Measurements from ENCODE around the gene PRKCH.

PRKCH gene

DNA sequence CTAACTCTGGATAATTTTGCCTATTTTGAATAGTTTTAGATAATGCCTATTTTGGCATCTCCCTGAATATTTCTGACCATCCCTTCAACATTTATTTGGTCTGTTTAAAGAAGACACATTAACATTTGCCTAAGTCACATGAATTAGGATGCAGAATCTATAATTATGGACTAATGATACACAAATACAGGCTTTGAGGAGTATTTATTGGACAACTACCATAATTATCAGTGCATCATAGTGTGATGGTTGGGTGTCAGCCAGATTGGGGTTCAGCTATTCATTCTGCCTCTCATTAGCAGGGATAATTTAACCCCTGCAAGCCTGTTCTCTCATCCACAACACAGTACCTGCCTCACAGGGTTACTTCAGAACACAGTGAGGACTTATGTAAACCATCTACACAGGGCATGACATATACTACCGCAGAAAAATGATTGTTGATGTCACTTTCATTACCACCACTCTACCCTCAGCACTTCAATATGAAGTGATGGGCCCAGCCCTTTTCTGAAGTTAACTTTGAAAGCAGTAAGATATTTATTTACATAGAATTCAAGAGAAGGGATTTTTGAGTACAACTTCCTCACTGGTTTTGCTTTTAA lies 14.4 kb downstream of the PRKCH start:
- DNase-seq (ENCODE audit: low read depth, low spot score), result no peak

DNA sequence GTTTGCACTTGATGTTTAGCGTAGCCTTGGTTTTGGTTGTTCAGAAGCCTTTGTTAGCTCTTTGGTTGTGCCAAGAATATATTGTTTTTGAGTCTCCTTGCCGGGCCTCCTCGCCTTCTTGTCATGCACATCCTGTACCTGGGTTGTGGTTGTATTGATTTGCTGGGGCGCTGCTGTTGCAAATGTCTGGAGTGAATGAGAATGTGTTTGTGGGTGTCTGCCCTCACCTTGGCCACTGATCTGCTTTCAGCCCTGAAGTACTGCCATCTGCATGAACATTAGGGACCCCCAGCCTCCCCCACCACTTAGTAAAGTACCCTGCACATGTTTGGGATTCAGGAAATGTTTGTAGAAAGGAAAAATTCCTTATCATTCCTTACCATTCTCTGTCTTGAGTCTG lies 16.5 kb downstream of the PRKCH start:
- DNase-seq (ENCODE audit: low read depth, low spot score), result no peak

DNA sequence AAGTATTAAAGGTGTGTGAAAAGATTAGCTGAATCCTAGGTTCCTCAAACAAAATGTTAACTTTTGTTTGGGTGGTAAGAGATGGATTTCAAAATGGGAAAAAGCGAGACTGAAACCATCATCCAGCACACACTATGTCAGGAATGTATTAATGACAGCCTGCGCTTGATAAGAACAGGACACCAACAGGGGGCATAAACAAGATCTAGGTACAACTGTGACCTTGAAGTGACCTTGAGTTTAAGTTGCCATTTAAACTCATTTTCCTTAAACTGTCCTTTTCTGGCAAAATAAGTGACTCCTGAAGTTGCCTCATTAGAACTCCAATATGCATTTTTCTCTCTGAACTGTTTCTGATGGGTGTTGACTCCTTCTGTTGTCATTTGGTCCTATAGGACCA lies 17.1 kb downstream of the PRKCH start:
- DNase-seq (ENCODE audit: low read depth, low spot score), result no peak

DNA sequence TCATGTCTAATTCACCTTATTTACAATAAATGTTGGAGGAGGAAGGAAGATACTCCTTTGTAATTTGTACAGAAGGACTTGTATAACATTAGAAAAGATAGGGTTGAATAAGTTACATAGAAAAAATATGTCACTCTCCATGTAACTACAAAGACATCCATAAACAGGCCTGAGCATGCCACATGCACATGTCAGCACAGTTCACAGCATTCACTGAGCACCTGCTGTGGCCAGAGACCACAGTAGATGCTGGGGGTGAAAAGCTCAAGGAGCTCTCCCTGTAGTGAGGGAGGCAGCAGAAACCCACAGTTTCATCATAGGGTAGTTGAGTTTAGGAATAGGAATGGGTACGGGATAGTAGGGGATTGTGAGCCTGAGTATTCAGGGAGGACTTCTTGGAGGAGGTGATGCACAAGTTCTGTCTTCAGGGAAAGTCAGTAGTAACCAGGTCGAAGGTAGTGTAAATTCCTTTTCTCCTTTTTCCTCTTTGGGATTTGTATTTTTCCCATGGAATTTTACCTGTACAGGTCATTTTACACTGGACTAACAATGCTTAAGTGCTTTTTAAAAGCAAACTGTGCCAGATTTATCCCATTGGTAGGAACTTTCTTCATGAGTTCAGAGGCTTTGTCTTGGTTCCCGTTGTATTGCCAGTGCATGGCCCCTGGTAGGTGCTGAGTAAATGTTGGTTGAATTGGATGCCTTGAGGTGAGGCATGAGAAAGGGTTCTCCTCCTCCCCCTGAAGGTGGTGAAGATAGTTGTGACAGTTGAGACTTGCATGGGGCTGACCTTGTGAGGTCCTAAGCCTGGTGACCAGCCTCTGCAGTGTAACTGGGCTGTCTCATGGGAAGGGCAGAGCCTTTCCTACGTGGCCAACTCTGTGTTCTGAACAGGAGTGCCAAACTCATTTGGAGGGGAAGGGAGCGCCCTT lies 20.2 kb downstream of the PRKCH start:
- DNase-seq (ENCODE audit: low read depth, low spot score), result no peak

DNA sequence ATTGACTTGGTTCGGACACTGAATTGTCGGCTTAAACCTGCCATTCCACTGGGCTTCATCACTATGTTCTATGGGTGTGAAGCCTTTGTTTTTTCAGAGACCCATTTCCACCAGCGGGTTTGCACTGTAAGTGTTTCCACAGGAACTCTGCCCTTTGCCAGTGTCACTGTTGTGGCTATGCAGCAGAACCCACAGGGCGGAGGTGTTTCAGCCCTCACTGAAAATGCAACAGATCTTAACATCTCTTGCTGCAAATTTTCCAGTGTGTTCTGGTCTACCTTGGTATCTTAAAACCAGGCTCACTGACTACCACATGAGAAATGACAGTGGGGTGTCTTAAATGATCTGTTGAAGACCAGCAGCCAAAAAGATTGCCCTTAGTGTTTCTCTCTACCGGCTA lies 21.1 kb downstream of the PRKCH start:
- peak; percentile 67 for DNase-seq (ENCODE audit: low read depth, low spot score)

DNA sequence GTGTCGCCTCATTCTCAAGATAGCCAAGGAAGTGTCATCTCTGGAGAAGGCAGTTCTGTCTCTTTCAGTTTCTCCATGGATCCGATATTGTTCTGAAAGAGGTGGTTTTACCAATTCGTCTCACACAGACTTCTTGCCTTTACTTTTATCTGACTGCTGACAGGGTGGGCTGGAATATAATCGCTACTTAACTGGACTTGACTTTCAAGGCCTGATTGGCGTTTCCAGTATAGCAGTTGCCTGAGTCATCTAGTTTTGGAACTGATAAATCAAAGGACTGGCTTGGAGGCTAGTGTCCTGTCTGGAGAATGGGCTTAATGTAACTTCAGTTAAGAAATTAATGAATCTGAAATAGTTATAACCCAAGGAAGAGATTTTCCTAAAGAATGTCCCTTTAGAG lies 21.6 kb downstream of the PRKCH start:
- DNase-seq (ENCODE audit: low read depth, low spot score), result no peak

DNA sequence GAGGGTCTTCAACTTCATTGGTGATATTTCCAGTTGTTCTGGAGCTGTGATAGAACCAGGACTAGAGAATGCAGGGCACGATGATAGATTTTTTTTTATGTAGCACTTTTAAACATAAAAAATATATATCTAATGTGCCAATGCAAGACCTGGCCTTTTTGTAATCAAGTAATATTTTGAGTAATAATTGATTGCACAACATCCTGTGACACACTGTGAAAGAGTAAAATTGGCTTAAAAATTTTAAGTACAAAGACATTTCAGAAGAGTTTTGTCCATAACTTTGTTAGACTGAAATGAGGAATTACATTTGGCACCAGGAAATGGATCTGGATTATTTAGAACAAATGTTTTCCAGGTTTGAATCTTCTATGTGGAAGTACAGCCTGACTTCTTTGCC lies 22.1 kb downstream of the PRKCH start:
- no peak for DNase-seq (ENCODE audit: low read depth, low spot score)

DNA sequence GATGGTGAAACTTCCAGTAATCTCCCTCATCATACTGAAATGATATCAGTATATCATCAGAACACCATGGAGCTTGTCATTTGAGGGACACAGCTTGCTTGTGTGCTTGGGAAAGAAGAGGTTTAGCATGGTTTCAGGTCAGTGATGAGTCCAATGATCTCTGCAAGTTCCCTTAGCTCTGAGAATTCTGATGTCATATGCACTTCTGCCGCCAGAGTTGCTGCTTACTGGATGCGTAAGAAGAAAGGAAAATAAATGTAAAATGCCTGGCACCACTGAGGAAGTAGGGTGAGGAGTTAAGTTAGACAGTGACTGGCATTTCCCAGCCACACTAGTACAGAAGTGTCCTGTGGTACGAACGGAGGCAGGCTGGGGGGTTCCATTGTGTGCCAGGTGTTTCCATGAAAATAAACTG lies 22.6 kb downstream of the PRKCH start:
- no peak for DNase-seq (ENCODE audit: low read depth, low spot score)

DNA sequence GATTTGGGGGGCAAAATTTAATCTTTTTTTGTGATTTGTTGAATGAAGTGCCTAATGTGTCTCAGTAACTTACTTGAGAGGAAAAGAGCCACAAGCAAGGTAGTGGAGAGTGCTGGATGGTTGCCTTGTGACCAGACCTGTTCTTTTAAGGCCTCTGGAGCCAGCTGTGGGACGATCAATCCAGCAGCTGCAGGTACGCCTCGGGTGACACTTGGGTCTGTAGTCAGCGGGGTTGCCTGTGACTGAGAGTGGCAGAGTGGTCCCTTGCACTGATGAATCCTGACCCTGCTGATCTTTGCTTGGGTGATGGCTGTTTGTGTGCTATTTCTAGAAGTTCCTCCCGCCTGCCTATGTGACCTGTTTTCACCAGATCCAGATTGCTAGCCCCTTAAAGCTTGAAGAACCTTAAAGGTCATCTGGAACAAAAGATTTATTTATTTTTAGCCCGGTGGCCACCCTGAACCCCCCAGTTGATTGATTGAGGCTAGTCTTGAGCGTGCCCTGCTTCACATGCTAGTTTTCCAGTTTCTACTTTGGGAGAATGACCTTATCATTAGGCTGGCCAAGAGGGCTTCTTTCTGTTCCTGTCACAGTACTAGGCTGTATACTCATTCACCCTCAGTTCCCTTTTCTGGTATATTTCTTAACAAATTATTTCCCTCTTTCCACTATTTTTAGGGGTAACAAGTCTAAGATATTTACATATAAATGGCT lies 23.2 kb downstream of the PRKCH start:
- no peak for DNase-seq (ENCODE audit: low read depth, low spot score)

DNA sequence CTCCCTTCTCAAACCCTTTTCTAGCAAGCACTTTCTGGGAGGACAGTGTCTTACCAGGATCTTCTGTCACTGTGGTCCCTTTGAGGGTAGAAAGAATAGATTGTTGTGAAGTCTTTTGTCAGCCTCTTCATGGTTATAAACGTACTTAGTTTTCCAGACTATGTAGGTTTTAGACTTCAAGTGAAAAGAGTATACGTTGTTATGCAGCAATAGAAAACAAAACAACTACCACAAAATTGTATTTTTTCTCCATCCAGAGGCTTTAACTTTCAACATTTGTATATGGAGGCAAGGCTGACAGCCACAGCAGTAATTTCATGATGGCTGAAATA lies 23.7 kb downstream of the PRKCH start:
- no peak for DNase-seq (ENCODE audit: low read depth, low spot score)

DNA sequence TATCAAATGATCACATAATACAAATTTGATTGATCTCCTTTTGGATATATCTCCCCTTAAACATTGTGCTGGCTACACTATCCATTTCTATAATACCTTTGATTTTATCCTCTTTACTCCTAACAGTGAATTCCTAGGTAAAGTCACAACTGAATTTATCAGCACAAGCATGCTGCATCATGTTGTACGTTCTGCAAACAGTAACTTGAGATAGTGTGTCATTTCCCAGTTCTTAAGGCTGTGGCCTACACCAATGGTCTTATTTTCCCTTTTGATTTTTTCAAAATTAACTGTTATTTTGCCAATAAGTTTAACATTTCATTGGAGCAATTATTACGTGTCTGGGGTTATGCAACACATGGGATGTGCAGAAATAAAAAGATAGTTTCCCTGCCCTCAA lies 24.8 kb downstream of the PRKCH start:
- DNase-seq (ENCODE audit: low read depth, low spot score), result no peak

DNA sequence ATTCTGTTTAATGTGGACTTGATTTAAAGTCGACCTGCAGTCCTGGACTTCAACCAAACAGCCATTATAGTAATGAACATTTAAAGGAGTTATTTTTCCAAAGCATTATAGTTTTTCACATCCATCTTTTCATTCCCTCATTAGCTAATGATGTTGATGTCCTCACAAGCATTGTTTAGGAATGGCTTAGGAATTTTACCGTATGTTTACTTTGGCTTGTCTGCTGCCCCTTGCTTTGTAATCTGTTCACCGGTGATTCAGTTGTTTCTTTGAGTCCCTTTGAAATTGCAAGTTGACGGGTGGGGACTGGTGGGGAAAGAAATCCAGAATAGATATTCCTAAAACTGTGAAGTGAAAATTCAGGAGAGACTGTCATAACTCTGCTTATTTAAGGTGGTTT lies 25.4 kb downstream of the PRKCH start:
- DNase-seq (ENCODE audit: low read depth, low spot score), result no peak

DNA sequence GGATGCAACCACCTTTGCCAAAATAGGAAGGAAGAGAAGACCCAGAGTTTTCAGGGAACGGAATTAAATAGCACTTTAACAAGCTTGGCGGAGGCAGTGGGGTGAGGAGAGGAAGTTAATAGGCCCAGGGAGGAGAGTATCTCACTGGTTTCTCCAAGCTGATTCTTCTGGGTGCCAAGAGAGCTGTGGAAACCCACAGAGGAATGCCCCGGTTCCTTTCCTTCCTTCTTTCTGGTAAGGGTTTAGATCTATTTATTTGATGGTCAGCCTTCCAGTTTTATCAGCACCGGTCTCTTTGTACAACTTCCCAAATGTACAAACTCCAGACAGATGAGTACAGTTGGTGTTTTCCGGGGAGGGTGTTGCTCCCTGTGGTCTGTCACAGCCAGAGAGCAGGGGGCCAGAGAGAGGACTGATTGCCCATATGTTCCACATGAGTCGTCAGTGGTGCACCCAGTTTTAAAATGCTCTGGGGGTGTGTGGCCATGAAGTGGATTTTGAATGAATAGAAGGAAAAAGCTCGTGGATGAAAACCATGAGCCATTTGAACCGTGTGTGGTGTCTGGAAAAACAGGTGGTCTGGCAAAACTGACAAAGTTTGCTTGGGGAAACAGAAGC lies 26.6 kb downstream of the PRKCH start:
- DNase-seq (ENCODE audit: low read depth, low spot score), result no peak

DNA sequence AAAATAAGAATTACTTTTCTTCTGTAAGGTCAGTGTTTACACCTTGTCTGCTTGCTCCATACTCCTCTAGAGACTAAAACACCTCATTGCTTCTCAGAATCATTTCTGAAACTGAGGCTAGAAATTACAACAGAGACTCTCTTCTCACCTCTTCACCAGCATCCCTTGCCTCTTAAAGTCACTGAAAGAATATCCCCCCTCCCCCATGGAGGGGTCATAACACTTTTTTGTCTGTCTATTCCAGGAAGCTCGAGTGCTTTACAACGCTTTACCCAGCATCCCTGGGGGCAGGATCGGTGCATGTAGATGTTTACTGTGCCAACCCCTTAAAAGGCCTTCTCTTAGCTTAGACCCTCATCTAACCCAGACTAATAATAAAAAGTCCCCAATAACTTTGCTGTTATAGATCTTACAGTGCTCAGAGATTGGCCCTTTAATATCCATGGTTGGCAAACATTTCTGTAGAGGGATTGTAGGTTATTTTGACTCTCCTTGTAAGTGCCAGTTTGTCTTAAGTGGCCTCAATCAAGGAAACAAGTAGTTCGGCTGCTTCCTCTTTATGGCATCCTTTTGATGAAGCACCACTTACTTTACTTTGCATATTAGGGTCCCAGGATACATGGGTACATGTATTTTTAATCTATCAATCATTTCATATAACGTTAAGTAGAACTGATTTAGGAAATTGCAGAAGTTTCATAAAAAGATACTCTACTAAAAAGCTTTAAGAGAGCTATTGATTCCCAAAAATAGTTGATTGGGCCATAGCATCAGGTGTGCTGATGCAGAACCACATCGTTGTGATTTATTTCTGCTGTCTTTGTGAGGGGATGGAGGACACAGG lies 29.3 kb downstream of the PRKCH start:
- DNase-seq (ENCODE audit: low read depth, low spot score), result no peak

DNA sequence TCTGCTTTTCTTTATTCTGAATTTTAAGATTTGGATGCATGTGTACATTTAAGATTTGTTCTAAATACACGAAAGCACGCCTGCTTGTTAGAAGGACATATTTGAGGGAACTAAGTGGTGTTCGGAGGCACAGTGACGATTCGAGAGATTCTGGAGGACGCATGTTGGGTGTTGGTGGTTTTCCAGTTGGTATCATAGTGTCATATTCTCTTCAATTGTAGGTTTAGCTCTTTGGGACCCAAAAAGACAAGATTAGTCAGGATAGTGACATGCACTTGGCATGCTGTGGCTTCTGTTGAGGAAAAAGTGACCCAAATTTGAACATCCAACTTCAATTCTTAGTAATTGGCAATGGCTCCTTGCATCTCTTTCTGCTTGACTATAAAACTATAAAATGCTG lies 30.1 kb downstream of the PRKCH start:
- DNase-seq (ENCODE audit: low read depth, low spot score), result no peak

DNA sequence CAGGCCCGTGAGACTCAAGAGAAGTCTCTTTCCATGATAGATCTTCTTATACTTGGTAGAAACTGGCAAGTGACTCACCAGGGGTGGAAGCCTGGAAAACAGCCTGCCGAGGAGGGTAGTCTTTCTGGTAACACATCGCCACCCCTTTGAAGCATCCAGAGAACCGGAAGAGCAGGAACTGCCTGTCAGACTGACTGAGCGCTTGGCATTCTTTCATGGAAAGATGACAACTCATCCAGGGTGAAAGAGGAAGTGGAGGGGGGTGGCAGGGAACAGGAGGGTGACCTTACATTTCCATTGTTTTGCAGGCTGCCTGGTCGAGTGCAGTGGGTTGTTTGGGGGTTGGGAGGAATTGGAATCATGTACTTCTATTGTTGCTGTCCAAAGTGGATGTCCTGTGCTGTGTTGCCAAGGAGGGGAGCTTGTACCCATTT lies 34.5 kb downstream of the PRKCH start:
- peak; percentile 40 for DNase-seq (ENCODE audit: low read depth, low spot score)

DNA sequence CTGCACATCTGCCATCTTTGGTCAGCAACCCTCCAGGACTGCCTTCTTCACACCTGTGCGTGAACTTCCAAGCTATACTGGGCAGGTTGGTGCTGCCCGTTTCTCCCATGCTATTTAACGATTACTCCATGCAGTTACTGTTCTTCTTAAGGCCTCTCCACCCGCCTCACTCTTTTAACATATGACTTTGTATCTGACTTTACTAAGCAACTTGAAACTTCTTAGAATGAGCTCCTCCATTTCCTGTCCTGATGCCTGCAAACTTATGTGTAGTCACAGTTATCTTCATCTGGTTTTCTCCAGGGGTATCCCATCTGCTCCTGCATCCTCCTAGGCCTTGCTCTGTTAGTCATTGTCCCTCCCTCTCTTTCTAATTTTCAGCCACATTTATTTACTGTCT lies 35.7 kb downstream of the PRKCH start:
- DNase-seq (ENCODE audit: low read depth, low spot score), result no peak

DNA sequence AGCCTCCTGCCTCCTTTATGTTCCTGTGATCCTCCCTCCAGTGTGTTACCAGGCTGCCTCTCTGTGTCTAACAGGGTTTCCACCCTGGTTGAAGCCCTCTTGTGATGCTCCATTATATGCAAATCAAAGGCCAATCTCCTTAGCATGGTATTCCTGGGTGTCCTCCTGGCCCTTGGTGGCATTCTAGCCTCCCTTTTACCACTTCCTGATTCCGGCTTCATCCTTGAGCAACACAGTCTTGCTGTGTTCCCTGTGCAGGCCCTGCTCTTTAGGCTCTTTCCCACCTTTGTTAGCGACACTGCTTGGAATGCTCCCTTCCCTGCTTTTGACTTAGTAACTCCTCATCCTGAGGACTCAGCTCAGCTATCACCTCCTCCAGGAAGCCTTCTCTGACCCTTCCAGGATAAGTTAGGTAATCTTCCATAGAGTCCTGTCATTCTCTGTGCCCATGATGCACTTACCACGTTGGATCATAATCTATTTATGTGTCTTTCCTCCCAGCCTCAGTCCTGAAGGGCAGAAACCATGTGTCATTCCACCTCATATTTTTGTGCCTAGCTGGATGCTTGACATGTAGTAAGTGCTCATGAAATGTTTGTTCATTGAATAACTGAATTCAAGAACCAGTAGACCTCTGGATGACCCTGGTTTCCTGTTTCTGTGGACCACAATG lies 37.3 kb downstream of the PRKCH start:
- DNase-seq (ENCODE audit: low read depth, low spot score), result no peak

DNA sequence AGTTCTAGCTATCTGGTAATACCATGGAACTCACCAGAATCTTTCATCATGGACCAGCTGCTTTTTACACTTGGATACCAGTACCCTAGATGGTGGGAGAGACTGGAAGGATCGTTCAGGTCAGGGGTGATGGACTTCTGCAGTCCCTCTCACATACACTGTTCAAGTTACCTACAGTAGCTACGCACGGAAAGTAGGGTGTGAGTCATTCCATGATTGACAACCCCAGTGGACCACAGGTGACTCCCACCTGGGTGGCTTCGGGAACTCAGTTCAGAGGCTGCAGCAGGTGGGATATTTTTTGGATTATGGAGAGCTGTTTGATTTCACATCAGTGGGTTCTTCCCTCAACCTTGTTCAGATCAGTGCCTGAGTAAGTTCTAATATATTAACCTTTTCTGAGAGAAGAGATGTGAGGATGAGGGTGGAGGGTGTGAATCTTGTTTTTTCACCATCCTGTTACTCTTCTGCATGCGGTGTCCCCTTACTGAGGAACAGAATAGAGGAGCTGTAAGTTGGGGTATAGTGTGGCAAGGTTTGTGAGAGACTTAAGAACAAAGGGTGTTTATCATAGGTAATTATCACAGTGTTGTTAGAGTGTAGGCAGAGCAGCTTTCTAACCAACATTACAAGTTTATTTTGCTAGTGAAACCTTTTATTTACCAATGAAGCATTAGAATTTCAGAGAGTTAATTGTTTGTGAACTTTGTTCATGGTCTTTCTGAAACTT lies 39.6 kb downstream of the PRKCH start:
- DNase-seq (ENCODE audit: low read depth, low spot score), result no peak

DNA sequence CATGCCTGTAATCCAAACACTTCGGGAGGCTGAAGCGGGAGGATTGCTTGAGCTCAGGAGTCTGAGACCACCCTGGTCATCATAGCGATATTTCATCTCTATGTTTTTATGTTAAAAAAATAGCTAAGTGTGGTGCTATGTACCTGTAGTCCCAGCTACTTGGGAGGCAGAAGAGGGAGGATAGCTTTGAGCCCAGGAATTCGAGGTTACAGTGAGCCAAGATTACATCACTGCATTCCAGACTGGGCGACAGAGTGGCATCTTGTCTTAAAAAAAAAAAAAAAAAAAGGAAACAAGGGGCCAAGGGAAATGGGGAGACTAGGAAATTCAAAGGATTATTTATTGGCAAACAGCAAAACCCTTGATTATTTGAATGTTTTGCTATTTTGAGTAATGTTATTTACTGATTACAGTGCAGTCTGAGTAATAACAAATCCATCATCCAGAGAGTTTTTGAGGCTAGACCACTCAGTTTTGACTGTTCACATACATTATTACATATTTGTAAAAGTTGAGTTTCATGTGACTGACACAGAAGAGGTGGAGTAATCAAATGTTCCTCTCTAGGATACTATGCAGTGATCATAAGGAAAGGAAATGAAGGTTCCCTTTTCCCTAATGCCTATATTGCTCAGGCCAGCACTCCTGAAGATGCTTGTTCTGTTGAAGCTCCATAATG lies 40.8 kb downstream of the PRKCH start:
- no peak for DNase-seq (ENCODE audit: low read depth, low spot score)
